Stimulated activated CD4-positive, alpha-beta T cell treated with anti-CD3 and anti-CD28 coated beads, Interleukin-1b, Interleukin-23, amount 100 ng/mL, for 1 hour (primary cell): Measurements from ENCODE around the gene WDFY4.

ENCODE experiments used
- DNase-seq, 2 donors: peaks; one replicate each; pipeline ENCODE4 v3.0.0-alpha.2; 2020; ENCODE audit warnings: low read depth in 2 of 2

The WDFY4 gene

GRCh38 chr10:48690791-48691660 lies 6.4 kb downstream of the WDFY4 start:
- no peak for DNase-seq

GRCh38 chr10:48691812-48692528 lies 7.3 kb downstream of the WDFY4 start:
- DNase-seq, result no peak

GRCh38 chr10:48692748-48693147 lies 8.1 kb downstream of the WDFY4 start:
- no peak for DNase-seq

- DNase-seq, result no peak
Observed at GRCh38 chr10:48693206-48693605, 8.5 kb downstream of the WDFY4 start.

- DNase-seq, result no peak
Observed at GRCh38 chr10:48694371-48695030, 9.8 kb downstream of the WDFY4 start.

- DNase-seq, result no peak
Observed at GRCh38 chr10:48695636-48696534, 11.2 kb downstream of the WDFY4 start.

GRCh38 chr10:48696535-48696873 lies 11.8 kb downstream of the WDFY4 start:
- no peak for DNase-seq

GRCh38 chr10:48697091-48697490 lies 12.4 kb downstream of the WDFY4 start:
- no peak for DNase-seq

GRCh38 chr10:48697821-48698764 lies 13.4 kb downstream of the WDFY4 start:
- DNase-seq, result no peak

- no peak for DNase-seq
Observed at GRCh38 chr10:48699011-48699627, 14.4 kb downstream of the WDFY4 start.

GRCh38 chr10:48700071-48700470 lies 15.4 kb downstream of the WDFY4 start:
- no peak for DNase-seq

- no peak for DNase-seq
Observed at GRCh38 chr10:48700493-48700892, 15.8 kb downstream of the WDFY4 start.

- no peak for DNase-seq
Observed at GRCh38 chr10:48701139-48701901, 16.6 kb downstream of the WDFY4 start.

- no peak for DNase-seq
Observed at GRCh38 chr10:48701941-48702340, 17.3 kb downstream of the WDFY4 start.

GRCh38 chr10:48703531-48704122 lies 19.0 kb downstream of the WDFY4 start:
- DNase-seq, result no peak

- no peak for DNase-seq
Observed at GRCh38 chr10:48704156-48704555, 19.5 kb downstream of the WDFY4 start.

- no peak for DNase-seq
Observed at GRCh38 chr10:48705401-48705938, 20.8 kb downstream of the WDFY4 start.

GRCh38 chr10:48707472-48707871 lies 22.8 kb downstream of the WDFY4 start:
- no peak for DNase-seq

GRCh38 chr10:48708144-48708543 lies 23.5 kb downstream of the WDFY4 start:
- no peak for DNase-seq
